ENCODE measurements around the gene C2CD4B. TPM values are rescaled to one million over a fixed set of nuclear protein-coding genes. Genes with fewer than 3 reads are reported as not detected.

Gene C2CD4B
- polyA plus RNA-seq, 3 donors, result 0.05 TPM; not detected in 2

DNA sequence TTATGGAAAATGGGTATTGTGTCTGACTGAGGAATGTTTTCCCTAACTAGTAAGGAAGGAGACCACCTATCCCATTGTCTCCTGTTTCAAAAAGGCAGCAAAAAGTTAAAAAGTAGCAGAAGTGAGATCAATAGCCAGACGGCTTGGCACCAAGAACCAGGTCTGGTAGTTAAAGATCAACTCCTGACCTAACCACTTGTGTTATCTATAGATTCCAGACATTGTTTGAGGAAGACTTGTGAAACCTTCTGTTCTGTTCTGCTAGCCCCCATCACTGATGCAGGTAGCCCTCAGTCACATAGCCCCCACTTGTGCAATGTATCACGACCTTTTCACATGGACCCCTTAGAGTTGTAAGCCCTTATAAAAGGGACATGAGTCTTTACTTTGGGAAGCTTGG, 46.3 kb upstream of the C2CD4B start:
- Histone ChIP-seq H3K9me3 (replicated peaks in 1 of 2; ENCODE audit: control insufficient read depth in 1 of 2, insufficient read depth in 1 of 2, low read length in 2 of 2) (peaks cover 24 to 44% of the 10 kb centered on the region in 2 donors), H3K4me2 (replicated peaks; ENCODE audit: extremely low read depth, low read length, poor library complexity, severe bottlenecking) (no peak overlapping the region), H3K27me3 (ENCODE audit: control insufficient read depth in 2 of 2, insufficient read depth in 2 of 2, low read length in 2 of 2) (no peaks in the 10 kb centered on the region), H3K27ac (ENCODE audit: low read depth in 1 of 2, low read length in 2 of 2) (no peak overlapping the region), H2AFZ (ENCODE audit: insufficient read depth, low read depth, low read length, poor library complexity, severe bottlenecking) (no peak overlapping the region), H4K20me1 (ENCODE audit: insufficient read depth, low read length) (no peaks in the 10 kb centered on the region), H3K36me3 (replicated peaks in 1 of 2; ENCODE audit: control insufficient read depth in 1 of 2, insufficient read depth in 2 of 2, low read length in 2 of 2) (no peaks in the 10 kb centered on the region), H3K79me2 (ENCODE audit: insufficient read depth, low read length) (no peaks in the 10 kb centered on the region), H3K9ac (ENCODE audit: insufficient read depth, low read length, poor library complexity, severe bottlenecking) (no peak overlapping the region), H3K4me1 (ENCODE audit: control insufficient read depth in 1 of 2, insufficient read depth in 2 of 2, low read length in 2 of 2) (no peaks in the 10 kb centered on the region), H3K4me3 (replicated peaks in 1 of 3; ENCODE audit: low read depth in 2 of 3, low read length in 3 of 3) (no peak overlapping the region)
- H3K4me1 Mint-ChIP-seq, result no peaks in the 10 kb centered on the region
- 100% methylated on average over 1 of the region's 2 CpGs for WGBS (ENCODE audit: insufficient coverage)
- TF ChIP-seq, protein P1, sequence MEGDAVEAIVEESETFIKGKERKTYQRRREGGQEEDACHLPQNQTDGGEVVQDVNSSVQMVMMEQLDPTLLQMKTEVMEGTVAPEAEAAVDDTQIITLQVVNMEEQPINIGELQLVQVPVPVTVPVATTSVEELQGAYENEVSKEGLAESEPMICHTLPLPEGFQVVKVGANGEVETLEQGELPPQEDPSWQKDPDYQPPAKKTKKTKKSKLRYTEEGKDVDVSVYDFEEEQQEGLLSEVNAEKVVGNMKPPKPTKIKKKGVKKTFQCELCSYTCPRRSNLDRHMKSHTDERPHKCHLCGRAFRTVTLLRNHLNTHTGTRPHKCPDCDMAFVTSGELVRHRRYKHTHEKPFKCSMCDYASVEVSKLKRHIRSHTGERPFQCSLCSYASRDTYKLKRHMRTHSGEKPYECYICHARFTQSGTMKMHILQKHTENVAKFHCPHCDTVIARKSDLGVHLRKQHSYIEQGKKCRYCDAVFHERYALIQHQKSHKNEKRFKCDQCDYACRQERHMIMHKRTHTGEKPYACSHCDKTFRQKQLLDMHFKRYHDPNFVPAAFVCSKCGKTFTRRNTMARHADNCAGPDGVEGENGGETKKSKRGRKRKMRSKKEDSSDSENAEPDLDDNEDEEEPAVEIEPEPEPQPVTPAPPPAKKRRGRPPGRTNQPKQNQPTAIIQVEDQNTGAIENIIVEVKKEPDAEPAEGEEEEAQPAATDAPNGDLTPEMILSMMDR (IDR thresholded peaks at IDR 0.05), result no peak
- peaks cover 0 to 1% (median 0%) of the 10 kb centered on the region in 3 donors for H3K27me3 Mint-ChIP-seq (ENCODE audit: low read depth in 3 of 3)
- DNase-seq, result no peak
- H3K4me3 Mint-ChIP-seq, result no peak overlapping the region
- intact Hi-C loops (cut with micrococcal nuclease), result no loop called here
- H3K27ac Mint-ChIP-seq, result no peak overlapping the region
- H3K9me3 Mint-ChIP-seq, result peaks cover 13 to 42% (median 30%) of the 10 kb centered on the region in 7 donors
- no peaks in the 10 kb centered on the region for H3K36me3 Mint-ChIP-seq

DNA sequence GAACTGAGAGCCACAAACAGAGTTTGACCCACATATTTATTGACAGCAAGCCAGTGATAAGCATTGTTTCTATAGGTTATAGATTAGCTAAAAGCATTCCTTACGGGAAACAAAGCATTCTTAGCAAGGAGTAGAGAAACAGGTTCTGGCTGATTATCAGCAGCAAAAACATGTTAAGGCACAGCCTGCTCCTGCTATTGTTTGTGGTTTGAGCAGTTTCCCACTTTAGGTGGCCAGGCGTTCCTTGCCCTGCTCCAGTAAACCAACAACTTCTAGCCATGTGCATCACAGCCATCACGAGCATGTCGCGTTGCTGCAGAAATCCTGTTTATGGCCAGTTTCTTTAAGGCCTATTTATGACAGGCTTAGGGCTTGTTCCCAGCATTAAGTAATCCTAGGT, 44.7 kb upstream of the C2CD4B start:
- no peak overlapping the region for H3K27ac ChIP-seq (ENCODE audit: low read depth in 1 of 2, low read length in 2 of 2)
- H3K4me1 Mint-ChIP-seq, result no peaks in the 10 kb centered on the region
- WGBS (ENCODE audit: insufficient coverage), result 50% methylated on average over 1 of the region's 5 CpGs
- H3K27me3 Mint-ChIP-seq (ENCODE audit: low read depth in 3 of 3), result peaks cover 0 to 1% (median 0%) of the 10 kb centered on the region in 3 donors
- TF ChIP-seq, protein P1 (IDR thresholded peaks at IDR 0.05), result no peak
- no peak overlapping the region for H3K27ac Mint-ChIP-seq
- H3K27me3 ChIP-seq (ENCODE audit: control insufficient read depth in 2 of 2, insufficient read depth in 2 of 2, low read length in 2 of 2), result no peaks in the 10 kb centered on the region
- peaks cover 7 to 35% (median 25%) of the 10 kb centered on the region in 7 donors for H3K9me3 Mint-ChIP-seq
- H3K36me3 Mint-ChIP-seq, result no peaks in the 10 kb centered on the region
- no peak overlapping the region for H3K4me3 Mint-ChIP-seq
- no peaks in the 10 kb centered on the region for H4K20me1 ChIP-seq (ENCODE audit: insufficient read depth, low read length)
- H3K4me3 ChIP-seq (replicated peaks in 1 of 3; ENCODE audit: low read depth in 2 of 3, low read length in 3 of 3), result no peak overlapping the region
- H3K9me3 ChIP-seq (replicated peaks in 1 of 2; ENCODE audit: control insufficient read depth in 1 of 2, insufficient read depth in 1 of 2, low read length in 2 of 2), result peaks cover 24 to 32% of the 10 kb centered on the region in 2 donors
- no peak overlapping the region for H3K9ac ChIP-seq (ENCODE audit: insufficient read depth, low read length, poor library complexity, severe bottlenecking)
- H3K4me1 ChIP-seq (ENCODE audit: control insufficient read depth in 1 of 2, insufficient read depth in 2 of 2, low read length in 2 of 2), result no peaks in the 10 kb centered on the region
- no peak for DNase-seq
- no peaks in the 10 kb centered on the region for H3K36me3 ChIP-seq (replicated peaks in 1 of 2; ENCODE audit: control insufficient read depth in 1 of 2, insufficient read depth in 2 of 2, low read length in 2 of 2)
- H3K79me2 ChIP-seq (ENCODE audit: insufficient read depth, low read length), result no peaks in the 10 kb centered on the region
- no peak overlapping the region for H3K4me2 ChIP-seq (replicated peaks; ENCODE audit: extremely low read depth, low read length, poor library complexity, severe bottlenecking)
- no peak overlapping the region for H2AFZ ChIP-seq (ENCODE audit: insufficient read depth, low read depth, low read length, poor library complexity, severe bottlenecking)
- intact Hi-C loops (cut with micrococcal nuclease), result no loop called here
